Measurements from ENCODE around the gene ARID4B.
"Not testable (repeated sequence)": the region's sequence is repeated elsewhere in the genome, so short reads cannot be mapped to it uniquely, and the experiment has no call there.

DNA sequence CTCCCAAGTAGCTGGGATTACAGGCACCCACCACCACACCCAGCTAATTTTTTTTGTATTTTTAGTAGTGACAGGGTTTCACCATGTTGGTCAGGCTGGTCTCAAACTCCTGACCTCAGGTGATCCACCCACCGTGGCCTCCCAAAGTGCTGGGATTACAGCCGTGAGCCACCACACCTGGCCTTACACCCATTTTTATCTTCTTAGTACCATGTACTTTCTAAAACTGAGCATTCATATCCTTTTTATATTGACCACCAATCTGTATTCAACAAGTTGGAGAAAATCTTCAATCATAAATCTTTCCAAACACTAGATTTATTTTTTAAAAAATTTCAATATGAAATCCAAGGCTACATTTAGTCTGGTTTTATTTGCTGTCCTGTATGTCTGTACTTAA lies 113.0 kb downstream of the ARID4B start:
- not testable (repeated sequence) for TF ChIP-seq POLR2AphosphoS5 (IDR thresholded peaks at IDR 0.05); EP300 (conservative IDR thresholded peaks at IDR 0.05; ENCODE audit: poor library complexity, severe bottlenecking); TAF1 (IDR thresholded peaks at IDR 0.05; ENCODE audit: low read depth); EZH2 (IDR thresholded peaks at IDR 0.05; ENCODE audit: borderline replicate concordance, insufficient read depth, low read length, poor library complexity, severe bottlenecking); SMC3 (conservative IDR thresholded peaks at IDR 0.05; ENCODE audit: poor library complexity); RAD21 (conservative IDR thresholded peaks at IDR 0.05)
- TF ChIP-seq, protein P1, sequence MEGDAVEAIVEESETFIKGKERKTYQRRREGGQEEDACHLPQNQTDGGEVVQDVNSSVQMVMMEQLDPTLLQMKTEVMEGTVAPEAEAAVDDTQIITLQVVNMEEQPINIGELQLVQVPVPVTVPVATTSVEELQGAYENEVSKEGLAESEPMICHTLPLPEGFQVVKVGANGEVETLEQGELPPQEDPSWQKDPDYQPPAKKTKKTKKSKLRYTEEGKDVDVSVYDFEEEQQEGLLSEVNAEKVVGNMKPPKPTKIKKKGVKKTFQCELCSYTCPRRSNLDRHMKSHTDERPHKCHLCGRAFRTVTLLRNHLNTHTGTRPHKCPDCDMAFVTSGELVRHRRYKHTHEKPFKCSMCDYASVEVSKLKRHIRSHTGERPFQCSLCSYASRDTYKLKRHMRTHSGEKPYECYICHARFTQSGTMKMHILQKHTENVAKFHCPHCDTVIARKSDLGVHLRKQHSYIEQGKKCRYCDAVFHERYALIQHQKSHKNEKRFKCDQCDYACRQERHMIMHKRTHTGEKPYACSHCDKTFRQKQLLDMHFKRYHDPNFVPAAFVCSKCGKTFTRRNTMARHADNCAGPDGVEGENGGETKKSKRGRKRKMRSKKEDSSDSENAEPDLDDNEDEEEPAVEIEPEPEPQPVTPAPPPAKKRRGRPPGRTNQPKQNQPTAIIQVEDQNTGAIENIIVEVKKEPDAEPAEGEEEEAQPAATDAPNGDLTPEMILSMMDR (IDR thresholded peaks at IDR 0.05; ENCODE audit: poor library complexity, severe bottlenecking) = not testable (repeated sequence)
- TF ChIP-seq, protein P2, sequence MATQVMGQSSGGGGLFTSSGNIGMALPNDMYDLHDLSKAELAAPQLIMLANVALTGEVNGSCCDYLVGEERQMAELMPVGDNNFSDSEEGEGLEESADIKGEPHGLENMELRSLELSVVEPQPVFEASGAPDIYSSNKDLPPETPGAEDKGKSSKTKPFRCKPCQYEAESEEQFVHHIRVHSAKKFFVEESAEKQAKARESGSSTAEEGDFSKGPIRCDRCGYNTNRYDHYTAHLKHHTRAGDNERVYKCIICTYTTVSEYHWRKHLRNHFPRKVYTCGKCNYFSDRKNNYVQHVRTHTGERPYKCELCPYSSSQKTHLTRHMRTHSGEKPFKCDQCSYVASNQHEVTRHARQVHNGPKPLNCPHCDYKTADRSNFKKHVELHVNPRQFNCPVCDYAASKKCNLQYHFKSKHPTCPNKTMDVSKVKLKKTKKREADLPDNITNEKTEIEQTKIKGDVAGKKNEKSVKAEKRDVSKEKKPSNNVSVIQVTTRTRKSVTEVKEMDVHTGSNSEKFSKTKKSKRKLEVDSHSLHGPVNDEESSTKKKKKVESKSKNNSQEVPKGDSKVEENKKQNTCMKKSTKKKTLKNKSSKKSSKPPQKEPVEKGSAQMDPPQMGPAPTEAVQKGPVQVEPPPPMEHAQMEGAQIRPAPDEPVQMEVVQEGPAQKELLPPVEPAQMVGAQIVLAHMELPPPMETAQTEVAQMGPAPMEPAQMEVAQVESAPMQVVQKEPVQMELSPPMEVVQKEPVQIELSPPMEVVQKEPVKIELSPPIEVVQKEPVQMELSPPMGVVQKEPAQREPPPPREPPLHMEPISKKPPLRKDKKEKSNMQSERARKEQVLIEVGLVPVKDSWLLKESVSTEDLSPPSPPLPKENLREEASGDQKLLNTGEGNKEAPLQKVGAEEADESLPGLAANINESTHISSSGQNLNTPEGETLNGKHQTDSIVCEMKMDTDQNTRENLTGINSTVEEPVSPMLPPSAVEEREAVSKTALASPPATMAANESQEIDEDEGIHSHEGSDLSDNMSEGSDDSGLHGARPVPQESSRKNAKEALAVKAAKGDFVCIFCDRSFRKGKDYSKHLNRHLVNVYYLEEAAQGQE (IDR thresholded peaks at IDR 0.05; ENCODE audit: borderline replicate concordance) = not testable (repeated sequence)

Measured in neural cell (in vitro differentiated cells).